HepG2 (cell line): ENCODE data around the gene MED12L. TPM values are rescaled to one million over a fixed set of nuclear protein-coding genes. Genes with fewer than 3 reads are reported as not detected.

Experiments
- ATAC-seq: fragments of 200-7000 bp; cut with Tn5 transposase; 3 replicates; pipeline ENCODE4 v1.9.1; 2020; ENCODE audit warnings: mild to moderate bottlenecking, moderate library complexity
- BruUV-seq: library from RNA; stranded (reverse); fragments of 400-500 nt; replicated peaks from 2 replicates; lab custom pipeline; 2021; lab: Mats Ljungman, UMichigan
- CTCF ChIA-PET: fragments of 300-600 bp; formaldehyde crosslinking; extraction: SDS; loops from one replicate; lab custom pipeline; 2021; ENCODE audit warnings: low total read pairs, inconsistent platforms, low intra/inter-chr PET ratio; lab: Yijun Ruan, JAX
- POLR2A ChIA-PET: fragments of 350-600 bp; sonication (Branson Sonifier 250); formaldehyde crosslinking; loops from one replicate; lab custom pipeline; 2020; ENCODE audit warnings: antibody characterized with exemption, inconsistent platforms; lab: Yijun Ruan, JAX
- DNase-seq: peaks from one replicate; pipeline ENCODE4 v3.0.0-alpha.2; 2015; ENCODE audit warnings: low spot score
- FAIRE-seq: peaks from 3 replicates; lab custom pipeline; 2011; peaks lifted over from hg19 to GRCh38; lab: Jason Lieb, UNC
- H2AFZ ChIP-seq: one replicate; pipeline ENCODE4 v1.6.1; 2011; ENCODE audit warnings: low read length, inconsistent platforms
- H3K27ac ChIP-seq: fragments of 300-600 bp; 3 replicates; pipeline ENCODE4 v1.8.0; 2011; ENCODE audit warnings: mixed run types, mild to moderate bottlenecking, mixed read lengths, low read length, inconsistent platforms; ENCODE audit not compliant: insufficient read depth; ENCODE audit errors: extremely low read length
- H3K27me3 ChIP-seq, 2 experiments: fragments of 200-600 bp in 1 of 2; 2 replicates in 1 of 2; 3 replicates in 1 of 2; pipeline versions ENCODE4 v1.6.0 to v1.8.0; 2011; ENCODE audit warnings: low read length in 2 of 2, mild to moderate bottlenecking in 2 of 2, moderate library complexity in 2 of 2, inconsistent platforms in 1 of 2; ENCODE audit not compliant: insufficient read depth in 2 of 2, control insufficient read depth in 1 of 2
- H3K36me3 ChIP-seq, 2 experiments: fragments of 200-600 bp in 1 of 2; replicated peaks in 1 of 2; 2 replicates in 1 of 2; 3 replicates in 1 of 2; pipeline versions ENCODE4 v1.5.1 to v1.8.0; 2011; ENCODE audit warnings: low read length in 2 of 2, inconsistent platforms in 1 of 2; ENCODE audit not compliant: insufficient read depth in 2 of 2, control insufficient read depth in 1 of 2
- H3K4me1 ChIP-seq: 2 replicates; pipeline ENCODE4 v1.5.1; 2012; ENCODE audit warnings: low read length, inconsistent platforms; ENCODE audit not compliant: insufficient read depth
- H3K4me2 ChIP-seq: 2 replicates; pipeline ENCODE4 v1.6.0; 2011; ENCODE audit warnings: low read depth, low read length, inconsistent platforms
- H3K4me3 ChIP-seq, 3 experiments: fragments of 200-600 bp in 1 of 3; sonication (generic), shearing (Covaris generic) in 1 of 3; replicated peaks in 1 of 3; 2 replicates each; pipeline ENCODE4 v1.5.1; 2011 to 2016; ENCODE audit warnings: low read length in 3 of 3, inconsistent platforms in 2 of 3, low read depth in 2 of 3, mild to moderate bottlenecking in 2 of 3, control low read depth in 1 of 3, mixed read lengths in 1 of 3; ENCODE audit not compliant: insufficient read depth in 1 of 3
- H3K79me2 ChIP-seq: one replicate; pipeline ENCODE4 v1.6.1; 2011; ENCODE audit warnings: low read length, inconsistent platforms; ENCODE audit not compliant: insufficient read depth
- H3K9ac ChIP-seq: 2 replicates; pipeline ENCODE4 v1.6.0; 2011; ENCODE audit warnings: mild to moderate bottlenecking, low read depth, low read length, inconsistent platforms; ENCODE audit not compliant: insufficient read depth
- H3K9me3 ChIP-seq: 2 replicates; pipeline ENCODE4 v1.5.1; 2012; ENCODE audit warnings: mild to moderate bottlenecking, low read length
- H4K20me1 ChIP-seq: 2 replicates; pipeline ENCODE4 v1.6.0; 2011; ENCODE audit warnings: inconsistent platforms, mild to moderate bottlenecking, low read length, moderate library complexity; ENCODE audit not compliant: insufficient read depth
- IRF9 ChIP-seq: sonication (generic); formaldehyde crosslinking; IDR thresholded peaks from 2 replicates; pipeline ENCODE4 v1.8.0; 2022; ENCODE audit warnings: missing genetic modification reagents, mild to moderate bottlenecking, borderline replicate concordance
- MED1 ChIP-seq: sonication (generic); formaldehyde crosslinking; IDR thresholded peaks from 2 replicates; pipeline ENCODE4 v1.4.0; 2020; ENCODE audit warnings: missing genetic modification reagents
- MYPOP ChIP-seq: sonication (generic); formaldehyde crosslinking; IDR thresholded peaks from 2 replicates; pipeline ENCODE4 v1.8.1; 2023; ENCODE audit warnings: mild to moderate bottlenecking, moderate library complexity, missing genetic modification reagents
- PRDM4 ChIP-seq: sonication (generic); formaldehyde crosslinking; IDR thresholded peaks from 2 replicates; pipeline ENCODE4 v1.9.0; 2021; ENCODE audit warnings: missing genetic modification reagents, borderline replicate concordance
- SAFB2 ChIP-seq: sonication (generic); formaldehyde crosslinking; IDR thresholded peaks from 2 replicates; pipeline ENCODE4 v1.5.1; 2020; ENCODE audit warnings: missing genetic modification reagents, low read depth, mild to moderate bottlenecking, borderline replicate concordance
- ZNF543 ChIP-seq: sonication (generic); formaldehyde crosslinking; IDR thresholded peaks from 2 replicates; pipeline ENCODE4 v1.4.0; 2020; ENCODE audit warnings: mild to moderate bottlenecking, missing genetic modification reagents
- WGBS: methylation state at CpG from one replicate; pipeline ENCODE4 v1.1.6; 2017; ENCODE audit warnings: low lambda C conversion rate; 5-methylcytosine and 5-hydroxymethylcytosine counted together
- in situ Hi-C: cut with HindIII; loops from 2 replicates; pipeline ENCODE4 v1.10.0; 2017; ENCODE audit warnings: low pct_unique_long_range_greater_than_20kb; ENCODE audit not compliant: extremely low pct_ligation_motif_present
- intact Hi-C: fragments of 100-400 bp; cut with micrococcal nuclease; formaldehyde crosslinking; loops from one replicate; pipeline ENCODE4 v1.10.0; 2022; ENCODE audit not compliant: unreplicated experiment
- polyA plus RNA-seq, 8 experiments: library from polyadenylated mRNA; depleted of rRNA in 3 of 8; stranded (reverse) in 7 of 8; unstranded in 1 of 8; fragments of >200 nt; fragmentation: Illumina TruSeq in 4 of 8; extraction: Trizol in 4 of 8; gene quantifications; 2 replicates each; pipeline versions ENCODE4 v1.2.1 to v1.2.3, GENCODE V29; 2011 to 2016; ENCODE audit warnings: low read depth in 4 of 8, missing spikeins in 1 of 8, mixed read lengths in 1 of 8; ENCODE audit not compliant: insufficient read depth in 1 of 8
- total RNA-seq, 5 experiments: library from RNA; depleted of rRNA; stranded (reverse); fragments of >200 nt; fragmentation: Illumina TruSeq; extraction: Trizol; gene quantifications; 2 replicates each; pipeline ENCODE4 v1.2.3, GENCODE V29; 2016; ENCODE audit warnings: low read depth in 1 of 5

MED12L gene
- total and polyA plus RNA-seq, 2 of the 13 experiments (the other 11 are each of a cell fraction or from before 2014, with no cell fraction given), result 0.07 to 0.64 TPM

- ATAC-seq, result no peak
- Histone ChIP-seq H3K4me3 (no peak overlapping the region), H3K9ac (no peak overlapping the region), H2AFZ (no peak overlapping the region), H3K27ac (no peak overlapping the region), H4K20me1 (no peaks in the 10 kb centered on the region), H3K27me3 (no peaks in the 10 kb centered on the region), H3K9me3 (no peaks in the 10 kb centered on the region), H3K4me2 (no peak overlapping the region), H3K36me3 (no peaks in the 10 kb centered on the region), H3K79me2 (no peaks in the 10 kb centered on the region), H3K4me1 (no peaks in the 10 kb centered on the region)
- POLR2A ChIA-PET, result no interaction called here
- BruUV-seq, result no TSS peak
- intact Hi-C loops (no loop called here), in situ Hi-C loops (no loop called here)
- CTCF ChIA-PET, result no interaction called here
- no peak for DNase-seq
- 51% methylated on average over 5 of the region's 5 CpGs for WGBS
- no peak for TF ChIP-seq IRF9 (CRISPR knock-in tag)
- FAIRE-seq, result no peak
Observed at GRCh38 chr3:151269631-151270030, 184.2 kb downstream of the MED12L start.

GRCh38 chr3:151275091-151275490 lies 189.6 kb downstream of the MED12L start:
- H4K20me1 ChIP-seq, result no peaks in the 10 kb centered on the region
- TF ChIP-seq SAFB2 (no peak), MED1 (CRISPR knock-in tag) (no peak), PRDM4 (no peak), ZNF543 (CRISPR knock-in tag) (no peak), MYPOP (no peak)
- TF ChIP-seq, all 625 proteins: peak for 0
- ATAC-seq (no peak), FAIRE-seq (no peak), DNase-seq (no peak)
- intact Hi-C loops, result no loop called here
- Histone ChIP-seq H3K4me3 (no peak overlapping the region), H3K9me3 (no peaks in the 10 kb centered on the region), H3K4me1 (no peaks in the 10 kb centered on the region), H3K36me3 (no peaks in the 10 kb centered on the region), H3K79me2 (no peaks in the 10 kb centered on the region), H3K27me3 (no peaks in the 10 kb centered on the region), H3K4me2 (no peak overlapping the region), H3K9ac (no peak overlapping the region), H2AFZ (no peak overlapping the region), H3K27ac (no peak overlapping the region)
- POLR2A ChIA-PET, result no interaction called here
- BruUV-seq, result no TSS peak
- in situ Hi-C loops, result no loop called here
- WGBS, result 34% methylated on average over 5 of the region's 5 CpGs
- CTCF ChIA-PET, result no interaction called here
